ENCODE data around the gene DUS1L. TPM values are rescaled to one million over a fixed set of nuclear protein-coding genes. Genes with fewer than 3 reads are reported as not detected.

Gene DUS1L
- 100 to 1,000 TPM in 3 of 4 donors, 10 to 100 TPM in 1; 73.6 to 207 (median 122) TPM for total RNA-seq

DNA sequence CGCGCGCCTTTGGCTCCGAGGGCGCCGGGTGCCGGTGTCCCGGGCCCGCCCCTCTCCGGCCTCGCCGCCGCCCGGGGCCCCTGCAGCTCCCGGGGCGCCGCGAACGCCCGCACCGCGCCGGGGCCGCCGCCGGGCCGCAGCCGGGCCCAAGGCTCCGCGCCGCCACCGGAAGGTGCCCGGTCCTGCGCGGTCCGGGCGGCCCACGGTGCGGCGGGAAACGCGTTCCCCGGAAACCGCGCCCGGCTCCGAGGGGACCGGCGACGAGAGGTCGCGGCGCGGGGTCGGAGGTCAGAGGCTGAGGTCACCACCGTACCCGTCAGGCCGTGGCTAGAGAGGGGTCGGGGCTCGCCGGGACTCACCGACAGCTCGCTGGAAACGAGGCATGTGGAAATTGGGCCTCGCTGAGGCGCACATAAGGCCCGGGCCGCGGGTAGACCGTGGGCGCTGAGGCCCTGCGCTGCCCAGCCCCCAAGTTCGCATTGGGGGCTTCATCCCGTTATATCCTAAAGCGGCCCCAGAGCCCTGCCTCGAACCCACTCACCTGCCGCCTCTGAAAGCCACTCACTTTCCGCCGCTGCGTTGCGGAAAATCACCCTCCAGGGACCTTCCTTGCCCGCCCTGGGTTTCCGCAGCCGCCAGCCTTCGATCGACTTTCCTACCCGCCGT lies at the start of gene DUS1L:
DUS1L (minus strand) TSS at position 167 of the 666 bp plus-strand sequence. CDS start 745 bp downstream, outside the sequence.
- Histone ChIP-seq H3K36me3 (peaks cover 0 to 32% (median 0%) of the 10 kb centered on the region in 3 donors), H3K4me3 (peak within 1 kb of the TSS; percentile 79 to 100 (median 92)), H3K4me1 (peaks cover 0 to 26% (median 15%) of the 10 kb centered on the region in 4 donors), H3K27me3 (no peaks in the 10 kb centered on the region), H3K9me3 (no peaks in the 10 kb centered on the region), H3K27ac (peak within 1 kb of the TSS; percentile 81 to 90 (median 85))
- peak; percentile 46 to 80 (median 76) for DNase-seq
- TF ChIP-seq POLR2A (IDR thresholded peaks at IDR 0.05) = peak in 1 of 2 donors; percentile 64
- TF ChIP-seq, protein P1, sequence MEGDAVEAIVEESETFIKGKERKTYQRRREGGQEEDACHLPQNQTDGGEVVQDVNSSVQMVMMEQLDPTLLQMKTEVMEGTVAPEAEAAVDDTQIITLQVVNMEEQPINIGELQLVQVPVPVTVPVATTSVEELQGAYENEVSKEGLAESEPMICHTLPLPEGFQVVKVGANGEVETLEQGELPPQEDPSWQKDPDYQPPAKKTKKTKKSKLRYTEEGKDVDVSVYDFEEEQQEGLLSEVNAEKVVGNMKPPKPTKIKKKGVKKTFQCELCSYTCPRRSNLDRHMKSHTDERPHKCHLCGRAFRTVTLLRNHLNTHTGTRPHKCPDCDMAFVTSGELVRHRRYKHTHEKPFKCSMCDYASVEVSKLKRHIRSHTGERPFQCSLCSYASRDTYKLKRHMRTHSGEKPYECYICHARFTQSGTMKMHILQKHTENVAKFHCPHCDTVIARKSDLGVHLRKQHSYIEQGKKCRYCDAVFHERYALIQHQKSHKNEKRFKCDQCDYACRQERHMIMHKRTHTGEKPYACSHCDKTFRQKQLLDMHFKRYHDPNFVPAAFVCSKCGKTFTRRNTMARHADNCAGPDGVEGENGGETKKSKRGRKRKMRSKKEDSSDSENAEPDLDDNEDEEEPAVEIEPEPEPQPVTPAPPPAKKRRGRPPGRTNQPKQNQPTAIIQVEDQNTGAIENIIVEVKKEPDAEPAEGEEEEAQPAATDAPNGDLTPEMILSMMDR (IDR thresholded peaks at IDR 0.05) = peak in 1 of 6 experiments; percentile 8

DNA sequence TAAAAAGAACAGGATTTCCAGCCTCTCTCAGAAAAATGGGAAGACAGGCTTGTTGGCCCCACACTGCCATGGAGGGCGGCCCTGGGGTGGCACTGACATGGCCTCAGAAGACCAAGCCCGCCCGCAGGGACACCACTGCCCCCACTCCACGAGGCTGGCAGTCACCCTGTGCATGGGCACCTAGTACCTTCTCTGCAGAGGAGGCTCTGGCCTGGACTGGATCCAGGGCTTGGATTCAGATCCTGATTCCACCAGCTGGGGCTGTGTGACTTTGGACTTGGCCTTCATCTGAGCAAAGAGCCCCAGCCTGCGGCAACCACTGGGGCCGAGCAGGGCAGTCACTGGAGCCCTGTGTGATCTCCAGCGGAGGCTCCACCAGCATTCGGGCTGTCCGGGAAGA lies 49.3 kb upstream of the DUS1L start:
- Histone ChIP-seq H3K36me3 (peaks cover 0 to 17% (median 0%) of the 10 kb centered on the region in 3 donors), H3K4me1 (no peaks in the 10 kb centered on the region), H3K4me3 (no peak overlapping the region), H3K27me3 (no peaks in the 10 kb centered on the region), H3K27ac (no peak overlapping the region), H3K9me3 (no peaks in the 10 kb centered on the region)
- no peak for DNase-seq
- TF ChIP-seq, protein P1 (IDR thresholded peaks at IDR 0.05) = no peak
- no peak for TF ChIP-seq POLR2A (IDR thresholded peaks at IDR 0.05)

- H3K4me3 ChIP-seq = no peak overlapping the region
- H3K4me1 ChIP-seq = no peaks in the 10 kb centered on the region
- H3K27me3 ChIP-seq = no peaks in the 10 kb centered on the region
- no peak overlapping the region for H3K27ac ChIP-seq
- no peak for TF ChIP-seq POLR2A (IDR thresholded peaks at IDR 0.05)
- TF ChIP-seq, protein P1 (IDR thresholded peaks at IDR 0.05) = no peak
- peaks cover 0 to 17% (median 0%) of the 10 kb centered on the region in 3 donors for H3K36me3 ChIP-seq
- DNase-seq = no peak
- H3K9me3 ChIP-seq = no peaks in the 10 kb centered on the region
Measured at GRCh38 chr17:82114447-82114846, 48.8 kb upstream of the DUS1L start.

- TF ChIP-seq, protein P1 (IDR thresholded peaks at IDR 0.05) = no peak
- TF ChIP-seq POLR2A (IDR thresholded peaks at IDR 0.05) = no peak
- Histone ChIP-seq H3K4me1 (no peaks in the 10 kb centered on the region), H3K36me3 (peaks cover 0 to 17% (median 0%) of the 10 kb centered on the region in 3 donors), H3K4me3 (no peak overlapping the region), H3K9me3 (no peaks in the 10 kb centered on the region), H3K27me3 (no peaks in the 10 kb centered on the region), H3K27ac (no peak overlapping the region)
- DNase-seq = no peak
Measured at GRCh38 chr17:82113941-82114340, 48.3 kb upstream of the DUS1L start.

- Histone ChIP-seq H3K36me3 (peaks cover 0 to 17% (median 0%) of the 10 kb centered on the region in 3 donors), H3K27ac (no peak overlapping the region), H3K9me3 (no peaks in the 10 kb centered on the region), H3K27me3 (no peaks in the 10 kb centered on the region), H3K4me3 (no peak overlapping the region), H3K4me1 (no peaks in the 10 kb centered on the region)
- TF ChIP-seq, protein P1 (IDR thresholded peaks at IDR 0.05) = no peak
- TF ChIP-seq POLR2A (IDR thresholded peaks at IDR 0.05) = no peak
- no peak for DNase-seq
Measured at GRCh38 chr17:82113422-82113821, 47.8 kb upstream of the DUS1L start.
